Nephron (organoid): ENCODE measurements around the gene MAL.

Experiments used
- H3K27ac Mint-ChIP-seq, 3 experiments: 2 replicates each; pipeline ENCODE4 v1.8.0; 2020; ENCODE audit warnings: mixed read lengths in 3 of 3, mild to moderate bottlenecking in 2 of 3, moderate library complexity in 1 of 3
- H3K27me3 Mint-ChIP-seq: 2 replicates; pipeline ENCODE4 v1.8.0; 2021; ENCODE audit warnings: low read depth, mild to moderate bottlenecking, moderate library complexity, mixed read lengths
- H3K36me3 Mint-ChIP-seq: 2 replicates; pipeline ENCODE4 v1.8.0; 2020; ENCODE audit warnings: low read depth, mixed read lengths
- H3K4me1 Mint-ChIP-seq: 2 replicates; pipeline ENCODE4 v1.8.0; 2020; ENCODE audit warnings: mixed read lengths
- H3K4me3 Mint-ChIP-seq, 3 experiments: 2 replicates each; pipeline ENCODE4 v1.8.0; 2020; ENCODE audit warnings: mild to moderate bottlenecking in 3 of 3, mixed read lengths in 3 of 3, moderate library complexity in 2 of 3
- H3K9me3 Mint-ChIP-seq: 2 replicates; pipeline ENCODE4 v1.8.0; 2020; ENCODE audit warnings: mixed read lengths
- CTCF ChIP-seq, 3 experiments: fragments of 200-600 bp; sonication (generic); IDR thresholded peaks; one replicate each; pipeline ENCODE4 v1.5.0; 2021; ENCODE audit warnings: antibody characterized with exemption in 3 of 3; ENCODE audit not compliant: unreplicated experiment in 3 of 3

Gene MAL

DNA sequence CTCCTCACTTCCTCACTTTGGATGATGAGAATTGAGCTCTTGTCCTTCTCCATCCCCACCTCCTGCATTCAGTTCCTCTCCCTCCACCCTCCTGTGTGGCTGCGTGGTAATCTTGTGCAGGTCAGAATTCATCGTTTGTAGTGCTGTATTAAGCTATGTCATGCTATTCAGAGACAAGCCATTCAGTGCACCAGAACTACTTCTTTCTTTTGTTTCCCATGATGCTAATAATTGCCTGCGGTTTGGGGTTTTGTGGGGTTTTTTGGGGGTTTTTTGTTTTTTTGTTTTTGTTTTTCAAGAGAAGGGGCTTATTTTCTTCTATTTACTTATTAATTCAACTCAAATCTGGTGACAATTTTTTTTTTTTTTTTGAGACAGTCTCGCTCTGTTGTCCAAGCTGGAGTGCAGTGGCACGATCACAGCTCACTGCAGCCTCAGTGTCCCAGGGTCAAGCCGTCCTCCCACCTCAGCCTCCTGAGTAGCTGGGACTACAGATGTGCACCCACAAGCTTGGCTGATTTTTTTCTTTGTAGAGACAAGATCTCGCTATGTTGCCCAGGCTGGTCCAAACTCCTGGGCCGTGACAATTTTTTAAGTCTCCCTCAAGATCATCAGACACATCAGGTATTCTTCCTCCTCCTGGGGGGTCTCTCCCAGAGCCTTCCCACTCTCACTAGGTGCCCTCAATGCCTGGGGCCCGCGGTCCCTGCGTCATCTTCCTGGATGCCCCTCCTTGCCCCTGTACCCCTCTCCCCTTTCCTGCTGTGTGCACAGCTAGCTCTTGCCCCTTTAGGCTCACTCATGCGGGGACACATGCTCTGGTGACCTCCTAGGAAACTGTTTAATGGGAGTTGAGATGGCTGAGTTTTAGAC is 37.8 kb downstream of the MAL start:
- Mint-ChIP-seq H3K9me3 (no peaks in the 10 kb centered on the region), H3K27me3 (no peaks in the 10 kb centered on the region), H3K27ac (peak overlapping the region; percentile 66 to 93 (median 90)), H3K4me1 (peaks cover 30% of the 10 kb centered on the region), H3K36me3 (no peaks in the 10 kb centered on the region), H3K4me3 (no peak overlapping the region)
- TF ChIP-seq CTCF (IDR thresholded peaks at IDR 0.05; ENCODE audit: unreplicated experiment in 3 of 3): no peak

GRCh38 chr2:95068256-95068655 is 42.7 kb downstream of the MAL start:
- TF ChIP-seq CTCF (IDR thresholded peaks at IDR 0.05; ENCODE audit: unreplicated experiment in 3 of 3): no peak
- Mint-ChIP-seq H3K4me3 (no peak overlapping the region), H3K27ac (no peak overlapping the region), H3K9me3 (no peaks in the 10 kb centered on the region), H3K36me3 (no peaks in the 10 kb centered on the region), H3K4me1 (peaks cover 6% of the 10 kb centered on the region), H3K27me3 (peaks cover 4% of the 10 kb centered on the region)

DNA sequence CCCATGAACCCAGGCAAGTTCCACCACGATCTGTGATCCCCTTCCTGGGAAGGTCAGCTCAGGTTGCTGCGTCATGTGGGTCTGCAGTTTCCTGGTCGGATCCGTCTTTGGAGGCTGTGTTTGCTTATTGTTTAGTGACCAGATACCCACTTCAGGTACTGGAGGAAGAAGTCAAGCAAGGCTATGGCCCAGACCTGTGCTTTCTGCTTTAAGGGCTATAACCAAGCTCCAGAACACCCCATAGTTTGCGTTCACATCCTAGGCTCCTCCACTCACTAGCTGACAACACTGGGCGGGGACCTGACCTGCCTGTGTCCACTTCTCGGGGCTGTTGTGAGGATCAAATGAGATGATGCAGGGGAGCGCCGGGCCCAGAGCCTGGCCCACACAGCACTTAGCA is 44.0 kb downstream of the MAL start:
- H3K27ac Mint-ChIP-seq: no peak overlapping the region
- peaks cover 5% of the 10 kb centered on the region for H3K27me3 Mint-ChIP-seq
- TF ChIP-seq CTCF (IDR thresholded peaks at IDR 0.05; ENCODE audit: unreplicated experiment in 3 of 3): no peak
- no peaks in the 10 kb centered on the region for H3K9me3 Mint-ChIP-seq
- H3K4me3 Mint-ChIP-seq: no peak overlapping the region
- H3K36me3 Mint-ChIP-seq: no peaks in the 10 kb centered on the region
- H3K4me1 Mint-ChIP-seq: no peaks in the 10 kb centered on the region

- no peak for TF ChIP-seq CTCF (IDR thresholded peaks at IDR 0.05; ENCODE audit: unreplicated experiment in 3 of 3)
- Mint-ChIP-seq H3K4me1 (peaks cover 5% of the 10 kb centered on the region), H3K27me3 (peaks cover 23% of the 10 kb centered on the region), H3K36me3 (no peaks in the 10 kb centered on the region), H3K9me3 (no peaks in the 10 kb centered on the region), H3K27ac (peak overlapping the region in 1 of 3 experiments; percentile 4), H3K4me3 (no peak overlapping the region)
These were observed 46.3 kb downstream of the MAL start for GRCh38 chr2:95071856-95072255.

DNA sequence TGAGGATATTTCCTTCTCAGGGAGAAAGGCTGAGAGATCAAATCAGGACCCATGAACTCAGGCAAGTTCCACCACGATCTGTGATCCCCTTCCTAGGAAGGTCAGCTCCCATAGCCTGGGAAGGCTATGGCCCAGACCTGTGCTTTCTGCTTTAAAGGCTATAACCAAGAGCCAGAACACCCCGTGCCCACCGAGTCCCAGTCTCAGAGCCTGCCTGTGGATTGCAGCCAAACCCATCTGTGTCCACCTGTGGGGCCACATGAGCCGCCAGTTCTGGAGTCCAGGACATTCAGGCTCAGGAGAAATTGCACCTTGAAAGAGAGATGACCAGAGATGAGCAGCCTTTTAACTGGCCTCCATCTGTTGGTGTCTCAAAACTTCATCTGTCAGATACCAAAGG is 46.9 kb downstream of the MAL start:
- TF ChIP-seq CTCF (IDR thresholded peaks at IDR 0.05; ENCODE audit: unreplicated experiment in 3 of 3): no peak
- H3K27me3 Mint-ChIP-seq: peaks cover 28% of the 10 kb centered on the region
- H3K4me3 Mint-ChIP-seq: no peak overlapping the region
- peak overlapping the region in 1 of 3 experiments; percentile 4 for H3K27ac Mint-ChIP-seq
- no peaks in the 10 kb centered on the region for H3K9me3 Mint-ChIP-seq
- H3K4me1 Mint-ChIP-seq: peaks cover 8% of the 10 kb centered on the region
- H3K36me3 Mint-ChIP-seq: no peaks in the 10 kb centered on the region
